ENCODE data around the gene CEP72.
"Not testable (repeated sequence)": the region's sequence is repeated elsewhere in the genome, so short reads cannot be mapped to it uniquely, and the experiment has no call there.

The CEP72 gene

DNA sequence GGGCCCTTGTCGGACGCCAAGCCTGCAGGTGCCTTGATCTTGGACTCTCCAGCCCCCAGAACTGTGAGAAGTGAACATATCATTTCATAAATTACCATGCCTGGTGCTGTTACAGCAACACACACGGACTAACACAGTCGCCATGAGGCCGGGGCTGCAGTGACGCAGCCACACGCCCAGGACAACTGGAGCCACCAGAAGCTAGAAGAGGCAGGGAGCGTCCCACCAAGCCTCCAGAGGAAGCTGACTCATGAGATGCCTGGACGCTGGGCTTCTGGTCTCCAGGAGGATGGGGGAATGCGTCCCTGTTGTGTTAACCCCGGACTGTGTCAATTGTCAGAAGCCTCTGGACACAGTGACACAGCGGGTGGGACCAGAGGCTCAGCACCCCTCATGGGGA is 74.8 kb downstream of the CEP72 start:
- not testable (repeated sequence) for DNase-seq

DNA sequence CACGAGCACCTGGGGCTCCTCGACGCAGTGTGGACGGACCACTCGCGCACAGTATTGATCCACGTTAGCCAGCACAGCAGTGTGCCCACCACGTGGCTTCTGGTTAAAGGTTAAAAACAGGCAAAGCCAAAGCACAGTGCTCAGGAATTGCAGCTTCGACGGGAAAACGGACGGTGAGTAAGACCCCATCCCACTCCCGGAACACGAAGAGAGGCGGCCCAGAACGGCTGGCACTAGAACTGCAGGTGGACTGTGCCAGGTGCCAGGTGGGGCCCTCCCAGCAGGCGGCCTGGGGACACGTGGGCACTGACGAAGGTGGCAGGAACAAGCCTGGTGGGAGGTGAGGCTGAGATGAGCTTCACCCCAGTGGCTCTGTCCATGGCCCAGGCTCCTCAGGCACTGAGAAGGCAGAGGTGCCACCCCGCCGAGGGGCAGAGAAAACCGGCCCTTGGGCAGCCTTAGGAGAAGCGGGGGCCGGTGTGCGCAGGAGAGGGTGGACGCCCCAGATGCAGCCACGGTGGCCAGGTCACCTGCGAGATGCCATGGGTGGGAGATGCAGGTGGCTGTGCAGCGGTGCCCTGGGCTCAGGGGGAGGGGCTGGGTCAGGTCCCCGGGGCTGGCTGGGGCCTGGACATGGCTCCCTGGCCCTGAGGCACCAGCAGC is 76.3 kb downstream of the CEP72 start:
- not testable (repeated sequence) for DNase-seq

DNA sequence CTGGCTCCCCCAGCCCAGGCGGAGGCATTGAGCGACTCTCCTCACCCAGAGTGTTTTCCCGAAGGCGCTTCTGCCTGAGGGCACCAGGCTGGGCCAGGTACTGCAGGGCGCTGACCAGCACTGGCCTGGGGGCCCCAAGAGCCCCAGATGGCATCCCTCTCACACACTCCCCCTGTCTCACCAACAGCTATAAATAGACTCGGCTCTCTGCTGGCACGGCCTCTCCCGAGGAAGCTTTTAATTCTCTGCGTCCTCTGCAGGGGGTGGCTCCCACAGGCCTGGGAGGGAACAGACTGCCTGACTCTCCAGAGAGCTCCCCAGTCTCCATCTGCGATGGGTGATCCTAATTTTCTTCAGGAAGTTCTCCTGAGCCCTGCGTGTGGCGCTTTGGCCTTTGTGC is 78.2 kb downstream of the CEP72 start:
- not testable (repeated sequence) for DNase-seq

DNA sequence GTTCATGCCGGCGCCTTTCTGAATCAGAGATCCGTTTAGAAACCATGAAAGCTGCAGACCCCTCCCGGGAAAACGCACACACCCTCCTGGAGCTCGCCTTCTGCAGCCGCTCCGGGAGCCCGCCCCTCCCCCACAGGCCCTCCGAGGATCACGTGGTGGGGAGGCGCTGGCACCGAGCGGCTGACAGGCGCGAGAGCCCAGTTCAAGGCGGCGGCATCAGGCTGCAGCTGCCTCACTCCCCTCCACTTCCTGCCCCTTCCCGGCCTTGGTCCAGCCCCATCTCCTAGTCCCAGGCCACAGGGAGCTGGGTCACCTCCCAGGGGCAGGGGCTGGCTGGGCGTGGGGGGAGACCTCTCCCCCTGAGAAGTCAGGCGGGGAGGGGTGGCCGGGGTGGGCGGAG is 78.9 kb downstream of the CEP72 start:
- not testable (repeated sequence) for DNase-seq

DNA sequence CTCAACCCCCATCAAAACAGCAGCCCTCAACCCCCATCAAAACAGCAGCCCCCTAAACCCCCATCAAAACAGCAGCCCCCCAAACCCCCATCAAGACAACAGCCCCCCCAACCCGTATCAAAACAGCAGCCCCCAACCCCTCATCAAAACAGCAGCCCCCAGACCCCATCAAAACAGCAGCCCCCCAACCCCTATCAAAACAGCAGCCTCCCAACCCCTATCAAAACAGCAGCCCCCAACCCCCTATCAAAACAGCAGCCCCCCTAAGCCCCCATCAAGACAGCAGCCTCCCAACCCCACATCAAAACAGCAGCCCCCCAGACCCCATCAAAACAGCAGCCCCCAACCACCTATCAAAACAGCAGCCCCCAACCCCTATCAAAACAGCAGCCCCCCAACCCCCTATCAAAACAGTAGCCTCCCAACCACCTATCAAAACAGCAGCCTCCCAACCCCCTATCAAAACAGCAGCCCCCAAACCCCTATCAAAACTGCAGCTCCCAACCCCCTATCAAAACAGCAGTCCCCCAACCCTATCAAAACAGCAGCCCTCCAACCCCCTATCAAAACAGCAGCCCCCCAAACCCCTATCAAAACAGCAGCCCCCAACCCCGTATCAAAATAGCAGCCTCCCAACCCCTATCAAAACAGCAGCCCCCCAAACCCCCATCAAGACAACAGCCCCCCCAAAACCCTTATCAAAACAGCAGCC is 79.8 kb downstream of the CEP72 start:
- no peak for DNase-seq

DNA sequence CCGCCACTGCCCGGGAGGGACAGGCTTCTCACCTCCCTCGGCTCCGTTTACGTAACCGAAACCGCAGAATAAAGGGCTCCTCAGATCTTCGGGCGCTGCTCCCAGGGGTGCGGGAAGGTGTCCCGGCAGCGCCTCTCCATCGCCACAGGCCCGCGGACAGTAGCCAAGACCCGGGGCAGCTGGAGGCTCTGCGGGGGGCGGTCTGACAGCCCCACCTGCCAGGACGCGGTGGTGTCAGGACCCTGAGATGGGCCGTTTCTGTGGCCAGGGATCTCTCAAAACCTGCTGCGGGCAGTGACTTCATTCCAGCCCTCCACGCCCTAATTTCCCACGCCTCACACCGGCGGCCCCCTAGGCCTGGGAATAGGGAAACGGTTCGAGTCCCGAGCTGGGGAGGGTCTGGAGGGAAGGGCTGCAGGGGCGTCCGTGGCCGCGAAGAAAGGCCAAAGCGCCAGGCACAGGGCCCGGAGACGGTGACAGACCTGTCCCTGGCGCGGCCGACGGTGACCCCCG is 80.4 kb downstream of the CEP72 start:
- DNase-seq: not testable (repeated sequence)

DNA sequence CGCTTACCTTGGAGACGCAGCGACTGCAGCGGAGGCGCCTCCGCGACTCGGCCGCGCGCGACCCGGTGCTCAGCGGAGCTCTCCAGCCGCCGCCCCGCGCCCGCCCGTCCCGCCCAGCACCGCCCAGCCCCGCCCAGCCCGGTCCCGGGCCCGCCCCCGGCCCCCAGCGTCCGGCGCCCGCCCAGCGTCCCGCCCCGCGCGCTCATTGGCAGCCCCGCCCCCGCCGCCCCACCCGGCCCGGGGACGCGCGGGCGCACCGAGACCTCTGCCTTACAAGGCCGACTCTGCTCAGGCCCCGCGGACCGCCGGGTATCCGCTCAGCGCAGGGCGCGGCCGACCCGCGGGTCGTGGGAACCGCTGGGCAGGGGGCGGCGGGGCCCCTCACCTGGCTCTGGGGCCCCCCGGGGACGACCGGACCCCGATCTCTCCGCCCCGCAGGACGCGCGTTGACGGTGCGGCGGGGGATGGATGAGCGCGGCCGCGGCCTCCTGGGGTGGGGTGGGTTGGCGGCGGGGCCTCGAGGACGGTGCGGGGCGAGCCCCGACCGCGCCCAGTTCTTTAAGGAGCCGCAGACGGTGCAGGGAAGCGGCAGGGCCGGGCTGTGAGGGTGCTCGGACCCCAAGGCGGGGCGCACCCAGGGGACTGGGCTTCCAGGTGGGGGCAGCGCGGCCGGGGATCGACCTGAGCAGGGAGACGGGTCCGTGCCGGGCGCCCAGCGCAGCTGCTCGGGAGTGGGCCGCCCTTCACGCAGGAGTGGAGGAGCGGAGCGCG is 81.3 kb downstream of the CEP72 start, which contains the start of gene TPPP:
Gene TPPP, minus strand, starts transcription at position 82 of the 771 bp plus-strand sequence. CDS start 15,292 bp downstream, outside the sequence.
- DNase-seq: peak; percentile 85

DNA sequence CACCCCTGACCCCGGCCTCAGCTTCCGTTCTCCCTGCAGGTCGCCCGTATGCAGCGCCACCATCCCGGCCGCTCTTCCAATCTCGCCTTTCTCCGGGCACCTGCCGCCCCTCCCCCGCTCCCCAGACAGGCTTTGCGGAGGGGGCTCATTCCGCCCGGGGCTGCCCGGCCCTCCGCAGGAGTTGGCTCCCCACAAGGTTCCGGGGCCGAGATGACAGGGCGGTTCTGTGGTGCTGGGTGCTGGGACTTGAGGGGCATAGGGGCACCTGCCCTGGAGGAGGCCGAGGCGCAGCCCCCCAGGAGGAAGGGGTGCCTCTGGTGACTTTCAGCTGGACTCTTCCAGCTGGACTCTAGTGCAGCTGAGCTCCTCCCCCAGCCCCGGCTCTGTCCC is 81.9 kb downstream of the CEP72 start:
- not testable (repeated sequence) for DNase-seq

DNA sequence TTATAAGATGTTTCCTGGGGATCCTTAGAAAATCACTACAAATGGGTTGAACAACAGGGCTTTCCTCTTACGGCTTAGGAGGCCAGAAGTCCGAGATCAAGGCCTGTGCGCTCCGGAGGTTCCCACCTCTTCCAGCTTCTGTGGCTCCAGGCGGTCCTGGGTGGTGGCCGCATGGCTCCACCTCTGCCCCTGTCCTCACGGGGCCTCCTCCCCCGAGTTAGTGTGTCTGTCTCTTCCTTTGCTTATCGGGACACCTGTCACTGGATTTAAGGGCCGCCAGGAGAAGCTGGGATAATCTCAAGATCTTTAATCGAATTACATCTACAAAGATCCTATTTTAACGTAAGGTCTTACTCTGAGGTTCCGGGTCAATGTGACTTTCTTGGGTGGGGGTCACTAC is 83.3 kb downstream of the CEP72 start:
- not testable (repeated sequence) for DNase-seq

DNA sequence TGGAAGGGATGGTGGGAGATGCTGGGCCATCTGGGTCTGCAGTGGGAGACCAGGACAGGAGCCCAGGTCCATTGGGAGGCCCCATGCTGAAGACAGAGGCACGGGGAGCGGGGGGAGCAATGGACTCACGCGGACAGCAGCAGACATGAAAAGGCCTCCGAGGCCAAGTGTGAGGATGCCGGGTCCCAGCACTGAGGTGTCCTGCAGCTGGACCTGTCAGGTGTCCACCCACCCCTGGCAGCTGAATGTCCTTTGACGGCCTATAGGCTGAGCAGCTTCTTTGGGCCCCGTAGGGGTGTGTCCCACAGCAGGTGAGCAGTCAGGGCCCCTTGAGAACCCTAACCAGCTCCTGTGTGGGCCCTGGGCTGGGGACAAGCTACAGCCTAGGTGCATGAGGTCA is 84.1 kb downstream of the CEP72 start:
- DNase-seq: not testable (repeated sequence)

DNA sequence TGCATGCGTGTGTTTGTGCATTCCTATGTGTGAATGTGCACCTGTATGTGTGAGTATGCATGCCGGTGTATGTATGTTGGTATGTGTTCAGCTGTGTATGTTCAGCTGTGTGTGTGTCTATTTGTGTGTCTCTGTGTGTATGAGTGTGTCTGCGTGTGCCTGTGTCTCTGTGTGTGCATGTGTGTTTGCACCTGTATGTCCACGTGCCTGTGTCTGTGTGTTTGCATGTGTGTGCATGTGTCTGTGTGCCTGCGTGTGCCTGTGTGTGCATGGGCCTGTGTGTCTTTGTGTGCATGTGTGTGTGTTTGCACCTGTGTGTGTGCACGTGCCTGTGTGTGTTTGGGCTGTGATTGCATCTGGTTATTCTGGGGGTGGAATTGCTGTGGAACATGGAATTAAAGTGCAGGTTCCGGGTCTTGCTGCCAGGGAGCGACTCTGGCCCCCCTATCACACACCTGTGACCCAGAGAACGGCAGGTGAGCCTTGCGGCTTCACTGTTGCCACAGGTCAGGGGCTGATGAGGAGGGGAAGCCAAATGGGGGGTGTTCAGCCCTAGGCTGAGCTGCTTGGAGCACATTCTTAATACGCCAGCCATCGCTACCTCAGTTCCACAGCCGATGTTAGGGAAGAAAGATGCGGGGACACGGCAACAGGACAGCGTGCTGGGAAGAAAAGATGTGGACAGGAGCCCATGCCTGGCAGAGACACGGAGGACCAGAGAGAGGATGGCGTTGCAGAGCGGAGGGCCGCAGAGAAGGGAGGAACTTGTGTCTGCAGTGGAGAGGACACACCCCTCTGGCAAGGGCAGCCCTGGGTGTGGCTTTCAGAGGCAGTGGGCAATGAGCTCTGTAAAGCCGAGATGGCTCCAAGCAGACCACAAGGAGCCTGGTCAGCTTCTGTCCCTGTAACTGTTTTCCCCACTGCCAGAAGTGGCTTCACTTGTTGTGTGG is 84.9 kb downstream of the CEP72 start:
- DNase-seq: not testable (repeated sequence)

Data from stimulated activated CD4-positive, alpha-beta T cell treated with anti-CD3 and anti-CD28 coated beads, Interleukin-4, amount 100 ng/mL, for 24 hours (primary cell).